Adipocyte (in vitro differentiated cells): ENCODE measurements around the gene CIT.
A peak's percentile ranks its signal among the peaks of the same experiment; 100 is the strongest.

Experiments used
- DNase-seq: peaks from one replicate; pipeline ENCODE4 v3.0.0-alpha.2; 2015; ENCODE audit warnings: low read depth
- H3K27me3 ChIP-seq: replicated peaks from 2 replicates; pipeline ENCODE4 v1.7.0; 2013; ENCODE audit warnings: mild to moderate bottlenecking, low read length, moderate library complexity; ENCODE audit not compliant: control insufficient read depth, insufficient read depth
- H3K36me3 ChIP-seq: 2 replicates; pipeline ENCODE4 v1.7.0; 2013; ENCODE audit warnings: low read length, mild to moderate bottlenecking, moderate library complexity; ENCODE audit not compliant: control insufficient read depth, insufficient read depth, severe bottlenecking
- H3K4me1 ChIP-seq: 2 replicates; pipeline ENCODE4 v1.7.0; 2013; ENCODE audit warnings: mild to moderate bottlenecking, low read length, moderate library complexity; ENCODE audit not compliant: control insufficient read depth, insufficient read depth
- H3K4me3 ChIP-seq: 2 replicates; pipeline ENCODE4 v1.7.0; 2013; ENCODE audit warnings: mild to moderate bottlenecking, low read length, moderate library complexity
- H3K9ac ChIP-seq: 2 replicates; pipeline ENCODE4 v1.7.0; 2013; ENCODE audit warnings: mild to moderate bottlenecking, low read length, moderate library complexity
- H3K9me3 ChIP-seq: 2 replicates; pipeline ENCODE4 v1.7.0; 2013; ENCODE audit warnings: mild to moderate bottlenecking, low read length, moderate library complexity; ENCODE audit not compliant: control insufficient read depth

Gene CIT

DNA sequence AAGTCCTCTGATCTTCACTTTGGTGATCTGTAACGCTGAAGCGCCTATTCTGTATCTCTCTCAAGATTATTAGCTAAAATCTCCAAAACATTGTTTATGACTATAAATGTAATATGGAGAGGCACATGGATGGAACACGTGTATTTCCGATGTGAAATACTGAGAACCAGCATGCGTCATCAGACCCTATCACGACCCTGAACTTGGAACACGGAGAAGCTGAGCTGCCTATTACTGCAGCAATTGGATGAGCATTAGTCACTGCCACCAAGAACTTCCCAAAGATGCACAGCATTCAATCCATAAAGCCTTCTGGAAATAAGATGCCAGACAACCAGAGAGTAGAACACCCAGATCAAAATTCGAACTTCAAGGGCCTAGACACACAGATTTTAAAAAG is 147.2 kb downstream of the CIT start:
- Histone ChIP-seq H3K9ac (no peak overlapping the region), H3K36me3 (no peaks in the 10 kb centered on the region), H3K4me3 (no peak overlapping the region), H3K27me3 (no peaks in the 10 kb centered on the region), H3K9me3 (no peaks in the 10 kb centered on the region), H3K4me1 (peaks cover 7% of the 10 kb centered on the region)
- DNase-seq = no peak

DNA sequence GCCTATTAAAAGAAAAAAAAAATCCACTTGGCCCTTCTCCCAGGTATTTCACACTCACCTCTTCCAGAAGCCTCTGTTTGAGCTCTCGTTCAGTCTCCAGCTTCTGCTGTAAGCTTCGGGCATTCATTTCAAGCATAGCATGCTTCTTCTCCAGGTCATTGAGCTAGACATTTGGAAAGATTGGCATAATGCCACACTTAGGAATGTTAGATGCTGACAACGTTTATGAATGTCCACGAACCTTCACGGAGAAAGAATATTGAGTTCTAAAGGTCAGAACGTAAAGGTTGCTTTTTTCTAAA is 148.7 kb downstream of the CIT start:
- Histone ChIP-seq H3K4me1 (peaks cover 7% of the 10 kb centered on the region), H3K4me3 (no peak overlapping the region), H3K36me3 (no peaks in the 10 kb centered on the region), H3K27me3 (no peaks in the 10 kb centered on the region), H3K9me3 (no peaks in the 10 kb centered on the region), H3K9ac (no peak overlapping the region)
- no peak for DNase-seq

DNA sequence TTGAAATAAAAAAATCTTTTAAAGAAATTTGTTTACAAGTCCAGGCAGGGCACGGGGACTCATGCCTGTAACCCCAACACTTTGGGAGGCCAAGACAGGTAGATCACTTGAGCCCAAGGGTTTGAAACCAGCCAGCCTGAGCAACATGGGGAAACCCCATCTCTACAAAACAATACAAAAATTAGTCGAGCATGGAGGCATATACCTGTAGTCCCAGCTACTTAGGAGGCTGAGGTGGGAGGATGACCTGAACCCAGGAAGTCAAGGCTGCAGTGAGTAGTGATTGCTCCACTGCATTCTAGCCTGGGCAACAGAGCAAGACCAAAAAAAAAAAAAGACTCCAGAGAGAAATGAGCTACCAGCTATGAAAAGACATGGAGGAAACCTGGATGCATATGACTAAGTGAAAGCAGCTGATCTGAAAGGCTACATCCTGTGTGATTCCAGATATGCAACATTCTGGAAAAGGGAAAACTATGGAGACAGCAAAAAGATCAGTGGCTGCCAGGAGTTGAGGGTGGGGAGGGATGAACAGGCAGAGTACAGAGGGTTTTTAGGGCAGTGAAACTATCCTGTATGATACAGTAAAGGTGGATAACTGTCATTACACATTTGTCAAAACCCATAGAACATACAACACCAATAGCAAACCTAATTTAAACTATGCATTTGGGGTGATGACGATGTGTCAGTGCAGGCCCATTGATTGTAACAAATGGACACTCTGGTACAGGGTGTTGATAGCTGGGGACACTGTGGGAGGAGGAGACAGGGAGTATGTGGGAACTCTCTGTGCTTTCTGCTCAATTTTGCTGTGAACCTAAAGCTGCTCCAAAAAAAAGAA is 149.3 kb downstream of the CIT start:
- Histone ChIP-seq H3K4me1 (peaks cover 7% of the 10 kb centered on the region), H3K4me3 (no peak overlapping the region), H3K27me3 (no peaks in the 10 kb centered on the region), H3K9me3 (no peaks in the 10 kb centered on the region), H3K36me3 (no peaks in the 10 kb centered on the region), H3K9ac (no peak overlapping the region)
- DNase-seq = no peak

DNA sequence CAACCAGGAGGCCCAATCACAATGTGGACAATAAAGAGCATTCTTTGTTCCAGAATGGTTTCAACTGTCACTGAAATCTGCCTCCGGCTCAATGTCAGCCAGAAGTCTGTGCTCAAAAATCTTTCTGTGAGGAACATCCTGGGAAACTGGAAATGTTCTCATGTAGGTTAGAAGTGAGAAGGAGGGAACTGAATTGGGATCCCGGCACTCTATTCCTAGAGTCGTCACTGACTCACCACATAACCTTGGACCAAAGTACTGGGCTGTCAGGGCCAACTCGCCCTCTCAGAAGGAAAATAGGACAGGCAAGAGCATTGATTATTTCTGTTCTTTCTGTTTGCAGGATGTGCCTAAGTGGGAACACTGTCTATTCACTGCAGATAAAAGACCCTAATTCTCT is 151.6 kb downstream of the CIT start:
- no peak for DNase-seq
- Histone ChIP-seq H3K36me3 (no peaks in the 10 kb centered on the region), H3K9me3 (no peaks in the 10 kb centered on the region), H3K9ac (no peak overlapping the region), H3K4me1 (peaks cover 7% of the 10 kb centered on the region), H3K4me3 (peak overlapping the region; percentile 4), H3K27me3 (no peaks in the 10 kb centered on the region)

DNA sequence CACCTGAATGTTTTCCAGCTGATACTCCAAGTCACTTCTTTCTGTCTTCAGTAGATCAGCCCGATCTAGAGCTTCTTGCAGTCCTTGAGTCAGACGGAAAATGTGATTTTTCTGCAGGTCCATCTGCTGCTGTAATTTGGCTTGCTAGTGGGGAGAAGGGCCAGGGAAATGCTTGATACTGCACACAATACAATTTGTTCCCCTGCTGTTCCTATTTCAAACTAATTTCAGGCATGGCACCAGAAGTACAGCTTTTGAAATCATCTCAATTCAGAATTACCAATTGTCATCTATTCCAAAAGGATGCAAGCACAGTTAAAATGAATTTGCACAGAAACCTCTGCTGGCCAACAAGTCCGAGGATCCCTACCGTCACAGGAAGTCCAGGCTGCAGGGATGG is 155.8 kb downstream of the CIT start:
- H3K4me3 ChIP-seq = no peak overlapping the region
- no peaks in the 10 kb centered on the region for H3K36me3 ChIP-seq
- no peak for DNase-seq
- no peaks in the 10 kb centered on the region for H3K27me3 ChIP-seq
- H3K4me1 ChIP-seq = peaks cover 13% of the 10 kb centered on the region
- no peak overlapping the region for H3K9ac ChIP-seq
- H3K9me3 ChIP-seq = no peaks in the 10 kb centered on the region

DNA sequence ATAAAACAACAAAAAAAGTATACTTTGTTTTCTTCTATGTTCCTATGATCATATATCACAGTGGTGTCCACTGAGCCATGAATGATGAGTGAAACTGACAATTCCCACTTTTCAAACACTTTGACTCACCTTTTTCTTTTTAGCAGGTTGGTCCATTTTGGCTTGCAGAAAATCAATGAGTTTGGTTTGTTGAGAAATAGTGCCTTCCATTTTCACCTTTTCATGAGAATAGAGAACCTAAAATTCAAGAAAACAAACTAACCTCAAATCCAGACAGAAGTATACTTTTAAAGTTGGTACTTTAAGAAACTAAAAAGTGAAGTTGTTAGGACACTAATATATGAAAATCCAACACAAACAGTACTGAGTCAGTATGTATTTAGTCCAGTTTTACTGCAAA is 156.8 kb downstream of the CIT start:
- Histone ChIP-seq H3K36me3 (no peaks in the 10 kb centered on the region), H3K9ac (no peak overlapping the region), H3K27me3 (no peaks in the 10 kb centered on the region), H3K4me3 (no peak overlapping the region), H3K4me1 (peaks cover 9% of the 10 kb centered on the region), H3K9me3 (no peaks in the 10 kb centered on the region)
- DNase-seq = no peak

DNA sequence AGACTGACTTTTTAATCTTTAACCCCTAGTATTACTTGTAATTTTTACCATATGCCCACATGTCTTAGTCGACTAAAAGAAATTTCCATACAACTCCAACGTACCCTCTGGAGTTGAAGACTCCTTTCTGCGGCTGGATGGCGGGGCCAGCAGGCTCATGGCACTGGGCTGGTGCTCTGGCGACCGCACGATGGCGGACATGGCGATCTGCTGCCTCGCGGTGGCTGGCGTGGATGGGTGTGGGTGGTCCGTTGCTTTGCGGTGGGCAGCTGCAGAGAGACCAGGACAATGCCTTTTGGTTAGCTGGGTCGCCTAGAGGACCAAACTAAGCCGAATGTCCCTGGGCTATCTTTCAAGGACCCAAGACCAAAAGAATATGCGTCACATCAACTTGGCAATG is 159.0 kb downstream of the CIT start:
- no peak for DNase-seq
- H3K9me3 ChIP-seq = no peaks in the 10 kb centered on the region
- no peak overlapping the region for H3K4me3 ChIP-seq
- no peaks in the 10 kb centered on the region for H3K36me3 ChIP-seq
- no peaks in the 10 kb centered on the region for H3K27me3 ChIP-seq
- H3K4me1 ChIP-seq = peaks cover 8% of the 10 kb centered on the region
- H3K9ac ChIP-seq = no peak overlapping the region

DNA sequence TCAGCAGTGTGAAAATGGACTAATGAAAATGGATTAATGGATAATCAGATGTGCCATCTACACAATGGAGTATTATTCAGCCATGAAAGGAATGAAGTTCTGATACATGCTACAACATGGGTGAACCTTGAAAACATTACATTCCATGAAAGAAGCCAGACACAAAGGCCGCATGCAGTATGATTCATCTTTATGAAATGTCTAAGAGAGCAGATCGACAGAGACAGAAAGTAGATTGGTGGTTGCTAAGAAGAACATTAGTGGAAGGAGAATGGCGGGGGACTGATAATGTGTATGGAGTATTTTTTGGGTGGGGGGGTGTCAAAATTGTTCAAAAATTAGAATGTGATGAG is 161.9 kb downstream of the CIT start:
- H3K36me3 ChIP-seq = no peaks in the 10 kb centered on the region

DNA sequence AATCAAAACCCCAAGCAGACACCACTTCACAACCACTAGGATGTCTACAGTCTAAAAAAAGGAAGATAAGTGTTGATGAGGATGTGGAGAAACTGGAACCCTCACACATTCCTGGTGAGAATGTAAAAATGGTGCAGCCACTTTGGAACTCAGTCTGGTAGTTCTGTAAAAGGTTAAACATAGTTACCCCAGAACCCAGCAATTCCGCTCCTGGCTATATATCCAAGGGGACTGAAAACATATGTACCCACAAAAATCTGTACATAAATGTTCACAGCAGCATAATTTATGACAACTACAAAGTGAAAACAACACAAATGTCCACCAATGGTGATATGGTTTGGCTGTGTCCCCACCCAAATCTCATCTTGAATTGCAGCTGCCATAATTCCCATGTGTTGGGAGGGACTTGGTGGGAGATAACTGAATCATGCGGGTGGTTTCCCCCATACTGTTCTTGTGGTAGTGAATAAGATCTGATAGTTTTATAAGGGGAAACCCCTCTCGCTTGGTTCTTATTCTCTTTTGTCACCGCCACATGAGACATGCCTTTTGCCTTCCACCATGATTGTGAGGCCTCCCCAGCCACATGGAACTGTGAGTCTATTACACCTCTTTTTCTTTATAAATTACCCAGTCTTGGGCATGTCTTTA is 162.4 kb downstream of the CIT start:
- no peak for DNase-seq
- Histone ChIP-seq H3K4me3 (no peak overlapping the region), H3K36me3 (no peaks in the 10 kb centered on the region), H3K27me3 (no peaks in the 10 kb centered on the region), H3K4me1 (peaks cover 8% of the 10 kb centered on the region), H3K9ac (no peak overlapping the region), H3K9me3 (no peaks in the 10 kb centered on the region)

More for the DNA sequence above, 161.9 kb downstream of the CIT start:
- Histone ChIP-seq H3K27me3 (no peaks in the 10 kb centered on the region), H3K9ac (no peak overlapping the region), H3K9me3 (no peaks in the 10 kb centered on the region), H3K4me1 (peaks cover 8% of the 10 kb centered on the region), H3K4me3 (no peak overlapping the region)
- peak; percentile 12 for DNase-seq

DNA sequence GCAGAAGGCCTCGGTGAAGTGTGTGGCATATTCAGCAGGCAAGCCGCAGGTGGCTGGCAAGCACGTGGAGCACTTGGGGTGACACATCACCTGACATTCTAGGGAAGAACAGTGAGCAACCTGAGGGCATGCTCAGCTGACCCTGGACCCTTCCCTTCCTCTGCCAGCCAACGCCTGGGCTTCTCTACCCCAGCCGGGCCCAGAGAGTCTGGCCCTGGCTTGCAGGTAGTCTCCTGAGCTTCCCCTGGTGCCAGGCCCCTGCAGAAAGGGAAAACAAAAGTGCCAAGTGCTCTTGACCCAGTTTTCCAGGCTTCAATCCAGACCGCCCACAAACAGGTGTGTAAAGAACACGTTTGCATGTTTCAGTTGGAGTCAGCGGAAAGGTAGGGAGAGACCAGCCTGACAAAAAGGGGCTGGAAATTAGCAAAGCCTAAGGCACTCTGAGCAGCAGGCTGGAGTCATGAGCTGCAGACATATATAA is 163.5 kb downstream of the CIT start:
- Histone ChIP-seq H3K36me3 (no peaks in the 10 kb centered on the region), H3K4me3 (no peak overlapping the region), H3K9ac (no peak overlapping the region), H3K9me3 (no peaks in the 10 kb centered on the region), H3K4me1 (peaks cover 8% of the 10 kb centered on the region), H3K27me3 (no peaks in the 10 kb centered on the region)
- DNase-seq = no peak

DNA sequence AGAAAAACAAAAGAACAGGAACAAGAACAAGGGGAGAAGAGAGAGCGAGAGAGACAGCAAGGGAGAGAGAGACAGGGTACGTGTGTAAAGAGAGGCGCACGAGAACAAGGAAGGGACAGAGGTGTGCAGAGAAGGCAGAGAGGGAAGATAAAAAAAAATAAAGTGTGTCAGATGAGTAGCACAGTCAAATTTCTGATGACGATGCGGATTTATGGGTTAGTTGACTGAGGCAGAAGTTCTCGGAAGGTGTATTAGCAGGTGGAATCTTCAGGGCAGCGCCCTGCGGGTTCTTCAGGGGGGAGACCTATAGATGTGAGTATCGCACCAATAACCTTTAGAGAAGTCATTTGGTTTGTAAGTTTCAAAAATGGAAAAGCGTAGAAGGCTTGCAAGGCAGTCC is 164.4 kb downstream of the CIT start:
- no peak for DNase-seq
- no peaks in the 10 kb centered on the region for H3K36me3 ChIP-seq

More for the DNA sequence above, 164.4 kb downstream of the CIT start:
- no peaks in the 10 kb centered on the region for H3K27me3 ChIP-seq
- H3K9me3 ChIP-seq = no peaks in the 10 kb centered on the region
- H3K9ac ChIP-seq = no peak overlapping the region
- no peak overlapping the region for H3K4me3 ChIP-seq
- H3K4me1 ChIP-seq = peaks cover 8% of the 10 kb centered on the region
